ENCODE measurements around the gene CXXC5.

CXXC5 gene

GRCh38 chr5:139694556-139695177 is 46.5 kb downstream of the CXXC5 start:
- no peak for DNase-seq (ENCODE audit: low read depth)

- DNase-seq (ENCODE audit: low read depth), result no peak
Observed at GRCh38 chr5:139695178-139695573, 47.0 kb downstream of the CXXC5 start.

- DNase-seq (ENCODE audit: low read depth), result no peak
Observed at GRCh38 chr5:139696167-139696893, 48.2 kb downstream of the CXXC5 start.

- no peak for DNase-seq (ENCODE audit: low read depth)
Observed at GRCh38 chr5:139696894-139697658, 48.9 kb downstream of the CXXC5 start.

- no peak for DNase-seq (ENCODE audit: low read depth)
Observed at GRCh38 chr5:139698490-139699146, 50.5 kb downstream of the CXXC5 start.

- no peak for DNase-seq (ENCODE audit: low read depth)
Observed at GRCh38 chr5:139699351-139699750, 51.2 kb downstream of the CXXC5 start.

- no peak for DNase-seq (ENCODE audit: low read depth)
Observed at GRCh38 chr5:139700711-139701055, 52.5 kb downstream of the CXXC5 start.

GRCh38 chr5:139701056-139701741 is 53.0 kb downstream of the CXXC5 start:
- no peak for DNase-seq (ENCODE audit: low read depth)

GRCh38 chr5:139702548-139702947 is 54.4 kb downstream of the CXXC5 start:
- DNase-seq (ENCODE audit: low read depth), result no peak

- DNase-seq (ENCODE audit: low read depth), result no peak
Observed at GRCh38 chr5:139704748-139705147, 56.6 kb downstream of the CXXC5 start.

GRCh38 chr5:139705191-139705590 is 57.0 kb downstream of the CXXC5 start:
- DNase-seq (ENCODE audit: low read depth), result no peak

GRCh38 chr5:139705655-139706587 is 57.8 kb downstream of the CXXC5 start:
- no peak for DNase-seq (ENCODE audit: low read depth)

- no peak for DNase-seq (ENCODE audit: low read depth)
Observed at GRCh38 chr5:139707445-139708003, 59.4 kb downstream of the CXXC5 start.

- DNase-seq (ENCODE audit: low read depth), result no peak
Observed at GRCh38 chr5:139708434-139708861, 60.3 kb downstream of the CXXC5 start.

- DNase-seq (ENCODE audit: low read depth), result no peak
Observed at GRCh38 chr5:139708877-139709581, 60.9 kb downstream of the CXXC5 start.

- no peak for DNase-seq (ENCODE audit: low read depth)
Observed at GRCh38 chr5:139709582-139710318, 61.6 kb downstream of the CXXC5 start.

GRCh38 chr5:139710319-139711066 is 62.3 kb downstream of the CXXC5 start:
- peak; percentile 25 for DNase-seq (ENCODE audit: low read depth)

All from stimulated activated CD8-positive, alpha-beta memory T cell treated with anti-CD3 and anti-CD28 coated beads, Interleukin-12 subunit alpha, Interleukin-12 subunit beta, amount 100 ng/mL, for 1 hour (primary cell).